Hepatocyte (in vitro differentiated cells): Measurements from ENCODE around the gene NUCB1.

Experiments used
- EZH2phosphoT487 ChIP-seq: fragments of 200-600 bp; sonication (generic); IDR thresholded peaks from one replicate; pipeline ENCODE4 v1.6.1; 2018; ENCODE audit warnings: antibody characterized with exemption, mild to moderate bottlenecking, low read depth, moderate library complexity; ENCODE audit not compliant: unreplicated experiment, severe bottlenecking
- TF ChIP-seq, protein P1 (sequence below): fragments of 200-600 bp; sonication (generic); IDR thresholded peaks from 2 replicates; pipeline ENCODE4 v1.5.1; 2016; ENCODE audit warnings: antibody characterized with exemption, mild to moderate bottlenecking; ENCODE audit not compliant: poor library complexity

DNA sequence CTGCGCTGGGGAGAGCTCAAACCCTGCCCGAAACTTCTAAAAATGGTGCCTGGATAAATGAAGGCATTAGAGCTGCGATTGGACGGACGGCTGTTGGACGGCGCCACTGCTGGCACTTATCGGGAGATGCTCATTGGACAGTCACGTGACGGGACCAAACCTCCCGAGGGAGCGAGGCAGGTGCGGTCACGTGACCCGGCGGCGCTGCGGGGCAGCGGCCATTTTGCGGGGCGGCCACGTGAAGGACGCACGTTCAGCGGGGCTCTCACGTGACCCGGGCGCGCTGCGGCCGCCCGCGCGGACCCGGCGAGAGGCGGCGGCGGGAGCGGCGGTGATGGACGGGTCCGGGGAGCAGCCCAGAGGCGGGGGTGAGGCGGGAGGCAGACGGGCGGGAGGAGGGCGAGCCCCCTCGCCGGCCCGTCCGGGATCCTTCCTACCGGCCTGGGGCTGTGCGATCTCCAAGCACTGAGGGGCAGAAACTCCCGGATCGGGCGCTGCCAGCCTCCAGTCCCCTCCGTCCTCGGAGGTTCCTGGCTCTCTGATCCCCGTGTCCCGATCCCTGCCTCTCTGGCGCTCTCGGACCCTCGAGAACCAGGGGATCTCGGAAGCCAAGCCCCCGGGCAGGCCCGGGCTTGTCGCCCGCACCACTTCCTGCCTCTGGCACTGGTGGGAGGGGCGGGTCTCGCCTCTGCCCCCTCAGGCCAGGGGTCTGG is 54.6 kb downstream of the NUCB1 start, which contains the start of gene BAX:
- TF ChIP-seq EZH2phosphoT487, result no peak
- TF ChIP-seq, protein P1, sequence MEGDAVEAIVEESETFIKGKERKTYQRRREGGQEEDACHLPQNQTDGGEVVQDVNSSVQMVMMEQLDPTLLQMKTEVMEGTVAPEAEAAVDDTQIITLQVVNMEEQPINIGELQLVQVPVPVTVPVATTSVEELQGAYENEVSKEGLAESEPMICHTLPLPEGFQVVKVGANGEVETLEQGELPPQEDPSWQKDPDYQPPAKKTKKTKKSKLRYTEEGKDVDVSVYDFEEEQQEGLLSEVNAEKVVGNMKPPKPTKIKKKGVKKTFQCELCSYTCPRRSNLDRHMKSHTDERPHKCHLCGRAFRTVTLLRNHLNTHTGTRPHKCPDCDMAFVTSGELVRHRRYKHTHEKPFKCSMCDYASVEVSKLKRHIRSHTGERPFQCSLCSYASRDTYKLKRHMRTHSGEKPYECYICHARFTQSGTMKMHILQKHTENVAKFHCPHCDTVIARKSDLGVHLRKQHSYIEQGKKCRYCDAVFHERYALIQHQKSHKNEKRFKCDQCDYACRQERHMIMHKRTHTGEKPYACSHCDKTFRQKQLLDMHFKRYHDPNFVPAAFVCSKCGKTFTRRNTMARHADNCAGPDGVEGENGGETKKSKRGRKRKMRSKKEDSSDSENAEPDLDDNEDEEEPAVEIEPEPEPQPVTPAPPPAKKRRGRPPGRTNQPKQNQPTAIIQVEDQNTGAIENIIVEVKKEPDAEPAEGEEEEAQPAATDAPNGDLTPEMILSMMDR, result no peak
